Neural cell (in vitro differentiated cells): ENCODE measurements around the gene PIGK. TPM values are rescaled to one million over a fixed set of nuclear protein-coding genes. Genes with fewer than 3 reads are reported as not detected.

Source experiments
- H2AFZ ChIP-seq: fragments of 200-600, 300-800 bp; sonication (generic), shearing (Covaris generic); 2 replicates; pipeline ENCODE4 v1.6.0; 2014; ENCODE audit warnings: low read depth, mild to moderate bottlenecking, antibody characterized with exemption, low read length, moderate library complexity
- H3F3A ChIP-seq: fragments of 200-600 bp; shearing (Covaris generic); 2 replicates; pipeline ENCODE4 v1.6.1; 2016; ENCODE audit warnings: mild to moderate bottlenecking, moderate library complexity, mixed read lengths, antibody characterized with exemption, low read length; ENCODE audit not compliant: insufficient read depth, poor library complexity, severe bottlenecking
- H3K27ac ChIP-seq: fragments of 200-600, 300-800 bp; sonication (generic), shearing (Covaris generic); 2 replicates; pipeline ENCODE4 v1.5.1; 2014; ENCODE audit warnings: mild to moderate bottlenecking, low read length, moderate library complexity
- H3K27me3 ChIP-seq: fragments of 300-800, 200-600 bp; sonication (generic), shearing (Covaris generic); 2 replicates; pipeline ENCODE4 v1.6.0; 2014; ENCODE audit warnings: mild to moderate bottlenecking, low read depth, low read length, moderate library complexity; ENCODE audit not compliant: insufficient read depth
- H3K36me3 ChIP-seq: fragments of 300-800, 200-600 bp; sonication (generic), shearing (Covaris generic); 2 replicates; pipeline ENCODE4 v1.5.1; 2014; ENCODE audit warnings: mild to moderate bottlenecking, antibody characterized with exemption, low read length, moderate library complexity; ENCODE audit not compliant: insufficient read depth
- H3K4me2 ChIP-seq: fragments of 300-800, 200-600 bp; sonication (generic), shearing (Covaris generic); 2 replicates; pipeline ENCODE4 v1.6.0; 2014; ENCODE audit warnings: mild to moderate bottlenecking, low read length
- H3K4me3 ChIP-seq: fragments of 300-800, 200-600 bp; sonication (generic), shearing (Covaris generic); 2 replicates; pipeline ENCODE4 v1.5.1; 2014; ENCODE audit warnings: mild to moderate bottlenecking, low read length, moderate library complexity
- H3K79me2 ChIP-seq: fragments of 200-600 bp; shearing (Covaris generic); replicated peaks from 2 replicates; pipeline ENCODE4 v1.6.0; 2014; ENCODE audit warnings: mild to moderate bottlenecking, low read length, moderate library complexity; ENCODE audit not compliant: insufficient read depth
- H3K9ac ChIP-seq: fragments of 300-800, 200-600 bp; sonication (generic), shearing (Covaris generic); 2 replicates; pipeline ENCODE4 v1.6.1; 2016; ENCODE audit warnings: mild to moderate bottlenecking, low read length, mixed read lengths
- H3K9me2 ChIP-seq: fragments of 200-600 bp; shearing (Covaris generic); 2 replicates; pipeline ENCODE4 v1.6.1; 2016; ENCODE audit warnings: mild to moderate bottlenecking, low read length, mixed read lengths; ENCODE audit not compliant: insufficient read depth
- H3K9me3 ChIP-seq: fragments of 200-600, 300-800 bp; sonication (generic), shearing (Covaris generic); 2 replicates; pipeline ENCODE4 v1.6.1; 2016; ENCODE audit warnings: mild to moderate bottlenecking, mixed run types, low read length, moderate library complexity, mixed read lengths
- H4K20me1 ChIP-seq: fragments of 200-600 bp; shearing (Covaris generic); 2 replicates; pipeline ENCODE4 v1.6.1; 2016; ENCODE audit warnings: mild to moderate bottlenecking, mixed run types; ENCODE audit not compliant: insufficient read depth
- EP300 ChIP-seq: fragments of 450-650 bp; conservative IDR thresholded peaks from 2 replicates; pipeline ENCODE4 v1.6.1; 2014; ENCODE audit warnings: antibody characterized with exemption, mild to moderate bottlenecking, moderate library complexity; ENCODE audit not compliant: poor library complexity, severe bottlenecking
- EZH2 ChIP-seq: fragments of 200-600, 300-800 bp; shearing (Covaris generic), sonication (generic); IDR thresholded peaks from 2 replicates; pipeline ENCODE4 v1.6.1; 2014; ENCODE audit warnings: antibody characterized with exemption, low read length, borderline replicate concordance, mild to moderate bottlenecking; ENCODE audit not compliant: insufficient read depth, poor library complexity, severe bottlenecking
- MXI1 ChIP-seq: fragments of 450-650 bp; conservative IDR thresholded peaks from 2 replicates; pipeline ENCODE4 v1.6.1; 2014; ENCODE audit warnings: antibody characterized with exemption, mild to moderate bottlenecking; ENCODE audit not compliant: poor library complexity, severe bottlenecking
- POLR2AphosphoS5 ChIP-seq: IDR thresholded peaks from 2 replicates; pipeline ENCODE4 v1.6.1; 2012
- RAD21 ChIP-seq: fragments of 450-650 bp; conservative IDR thresholded peaks from 2 replicates; pipeline ENCODE4 v1.6.1; 2014; ENCODE audit warnings: antibody characterized with exemption, mild to moderate bottlenecking, moderate library complexity
- REST ChIP-seq: IDR thresholded peaks from 2 replicates; pipeline ENCODE4 v1.6.1; 2012; ENCODE audit warnings: borderline replicate concordance
- SMC3 ChIP-seq: fragments of 450-650 bp; conservative IDR thresholded peaks from 2 replicates; pipeline ENCODE4 v1.6.1; 2014; ENCODE audit warnings: antibody characterized with exemption, mild to moderate bottlenecking, moderate library complexity; ENCODE audit not compliant: poor library complexity
- TAF1 ChIP-seq: IDR thresholded peaks from 2 replicates; pipeline ENCODE4 v1.6.1; 2012; ENCODE audit warnings: low read depth
- polyA plus RNA-seq: library from polyadenylated mRNA; depleted of rRNA; stranded (reverse); fragments of >200 nt; gene quantifications from 2 replicates; pipeline ENCODE4 v1.2.3, GENCODE V29; 2014
- TF ChIP-seq, protein P1 (sequence below): fragments of 450-650 bp; IDR thresholded peaks from 2 replicates; pipeline ENCODE4 v1.5.1; 2014; ENCODE audit warnings: antibody characterized with exemption, mild to moderate bottlenecking, moderate library complexity; ENCODE audit not compliant: poor library complexity, severe bottlenecking

The PIGK gene
- polyA plus RNA-seq, 1 donor from 2014 or later = 24.3 TPM

DNA sequence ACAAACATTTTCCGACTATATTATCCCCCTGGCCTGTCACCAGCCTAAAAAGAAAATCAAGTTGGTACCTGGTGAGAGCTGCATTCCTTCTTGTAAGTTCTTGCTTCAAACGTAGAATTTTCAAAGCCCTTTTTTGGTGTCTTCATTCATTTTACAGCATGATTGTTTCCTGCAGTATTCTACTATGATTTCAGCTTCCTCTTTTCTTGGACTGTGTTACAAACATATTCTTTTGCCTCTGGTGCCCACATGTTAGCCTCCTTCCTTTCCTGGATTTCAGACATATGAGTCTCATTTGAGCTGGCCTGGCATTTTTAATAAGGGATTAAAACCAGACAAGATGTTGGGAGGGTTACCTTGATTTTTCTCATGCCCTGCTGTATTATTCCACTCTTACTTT is 142.5 kb downstream of the PIGK start:
- no peak overlapping the region for H3K9ac ChIP-seq
- no peak overlapping the region for H3K4me3 ChIP-seq
- no peak overlapping the region for H3K4me2 ChIP-seq
- no peak overlapping the region for H2AFZ ChIP-seq
- H3K9me2 ChIP-seq = no peaks in the 10 kb centered on the region
- no peaks in the 10 kb centered on the region for H4K20me1 ChIP-seq
- H3F3A ChIP-seq = no peaks in the 10 kb centered on the region
- H3K9me3 ChIP-seq = no peaks in the 10 kb centered on the region
- H3K27ac ChIP-seq = no peak overlapping the region
- no peaks in the 10 kb centered on the region for H3K36me3 ChIP-seq
- H3K27me3 ChIP-seq = no peaks in the 10 kb centered on the region
- no peaks in the 10 kb centered on the region for H3K79me2 ChIP-seq
- TF ChIP-seq EZH2 (no peak), SMC3 (no peak), EP300 (no peak), POLR2AphosphoS5 (no peak), TAF1 (no peak), RAD21 (no peak), REST (no peak), MXI1 (no peak)
- TF ChIP-seq, protein P1, sequence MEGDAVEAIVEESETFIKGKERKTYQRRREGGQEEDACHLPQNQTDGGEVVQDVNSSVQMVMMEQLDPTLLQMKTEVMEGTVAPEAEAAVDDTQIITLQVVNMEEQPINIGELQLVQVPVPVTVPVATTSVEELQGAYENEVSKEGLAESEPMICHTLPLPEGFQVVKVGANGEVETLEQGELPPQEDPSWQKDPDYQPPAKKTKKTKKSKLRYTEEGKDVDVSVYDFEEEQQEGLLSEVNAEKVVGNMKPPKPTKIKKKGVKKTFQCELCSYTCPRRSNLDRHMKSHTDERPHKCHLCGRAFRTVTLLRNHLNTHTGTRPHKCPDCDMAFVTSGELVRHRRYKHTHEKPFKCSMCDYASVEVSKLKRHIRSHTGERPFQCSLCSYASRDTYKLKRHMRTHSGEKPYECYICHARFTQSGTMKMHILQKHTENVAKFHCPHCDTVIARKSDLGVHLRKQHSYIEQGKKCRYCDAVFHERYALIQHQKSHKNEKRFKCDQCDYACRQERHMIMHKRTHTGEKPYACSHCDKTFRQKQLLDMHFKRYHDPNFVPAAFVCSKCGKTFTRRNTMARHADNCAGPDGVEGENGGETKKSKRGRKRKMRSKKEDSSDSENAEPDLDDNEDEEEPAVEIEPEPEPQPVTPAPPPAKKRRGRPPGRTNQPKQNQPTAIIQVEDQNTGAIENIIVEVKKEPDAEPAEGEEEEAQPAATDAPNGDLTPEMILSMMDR = no peak

GRCh38 chr1:77068013-77068412 is 151.2 kb downstream of the PIGK start:
- H3K27ac ChIP-seq = no peak overlapping the region
- H3K9me2 ChIP-seq = no peaks in the 10 kb centered on the region
- H3K9ac ChIP-seq = no peak overlapping the region
- no peak overlapping the region for H3K4me2 ChIP-seq
- no peak for TF ChIP-seq POLR2AphosphoS5
- TF ChIP-seq TAF1 = no peak
- TF ChIP-seq, protein P1 = no peak
- no peak for TF ChIP-seq REST
- no peak for TF ChIP-seq EP300
- TF ChIP-seq MXI1 = no peak
- no peak for TF ChIP-seq SMC3
- TF ChIP-seq EZH2 = no peak
- no peak for TF ChIP-seq RAD21
- H4K20me1 ChIP-seq = no peaks in the 10 kb centered on the region
- no peaks in the 10 kb centered on the region for H3K27me3 ChIP-seq
- H3K9me3 ChIP-seq = no peaks in the 10 kb centered on the region
- no peak overlapping the region for H2AFZ ChIP-seq
- no peaks in the 10 kb centered on the region for H3K79me2 ChIP-seq
- no peaks in the 10 kb centered on the region for H3F3A ChIP-seq
- H3K4me3 ChIP-seq = no peak overlapping the region
- peaks cover 5% of the 10 kb centered on the region for H3K36me3 ChIP-seq
